Pulmonary artery endothelial cell (primary cell): ENCODE results near the gene UMODL1. TPM values are rescaled to one million over a fixed set of nuclear protein-coding genes. Genes with fewer than 3 reads are reported as not detected.

Experiments
- DNase-seq: peaks from one replicate; pipeline ENCODE4 v3.0.0-alpha.2; 2011; ENCODE audit warnings: low read depth, low spot score
- total RNA-seq: library from RNA; depleted of rRNA; stranded (reverse); fragments of >200 nt; gene quantifications from 2 replicates; pipeline ENCODE4 v1.2.3, GENCODE V29; 2014

UMODL1 gene
- total RNA-seq, 1 donor from 2014 or later = not detected

GRCh38 chr21:42079939-42080787 is 9.0 kb downstream of the UMODL1 start:
- no peak for DNase-seq

DNA sequence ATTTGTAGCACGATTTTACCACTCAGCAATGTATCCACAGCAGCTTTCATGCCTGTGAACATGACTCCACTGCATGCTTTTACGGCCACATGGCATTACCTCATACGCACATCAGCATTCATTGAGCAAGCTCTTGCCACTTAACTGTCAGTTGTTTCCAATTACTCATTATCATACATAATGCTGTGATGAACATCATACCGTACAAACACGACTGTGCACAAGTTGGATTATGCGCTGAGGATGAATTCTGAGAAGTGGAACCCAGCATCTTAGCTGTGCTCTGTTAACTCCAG is 9.6 kb downstream of the UMODL1 start:
- DNase-seq = no peak

- no peak for DNase-seq
These were observed 10.0 kb downstream of the UMODL1 start for GRCh38 chr21:42081138-42081537.

GRCh38 chr21:42081931-42082381 is 10.8 kb downstream of the UMODL1 start:
- DNase-seq = no peak

GRCh38 chr21:42082501-42083360 is 11.6 kb downstream of the UMODL1 start:
- no peak for DNase-seq

DNA sequence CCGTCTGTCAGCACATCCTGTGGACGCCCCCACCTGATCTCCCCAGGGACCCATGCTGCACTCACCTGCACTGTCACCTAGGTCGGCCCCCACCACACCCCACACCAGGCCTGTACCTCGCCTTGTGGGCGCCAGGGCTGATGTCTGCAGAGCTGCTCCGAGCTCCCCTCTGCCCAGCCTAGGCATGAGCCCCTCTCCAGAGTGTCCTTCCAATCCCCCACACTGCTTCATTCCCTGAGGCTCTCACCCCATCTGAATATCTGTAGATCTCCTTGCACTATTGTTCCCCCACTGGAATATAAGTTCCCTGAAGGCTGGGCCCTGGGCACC is 12.2 kb downstream of the UMODL1 start:
- DNase-seq = no peak

DNA sequence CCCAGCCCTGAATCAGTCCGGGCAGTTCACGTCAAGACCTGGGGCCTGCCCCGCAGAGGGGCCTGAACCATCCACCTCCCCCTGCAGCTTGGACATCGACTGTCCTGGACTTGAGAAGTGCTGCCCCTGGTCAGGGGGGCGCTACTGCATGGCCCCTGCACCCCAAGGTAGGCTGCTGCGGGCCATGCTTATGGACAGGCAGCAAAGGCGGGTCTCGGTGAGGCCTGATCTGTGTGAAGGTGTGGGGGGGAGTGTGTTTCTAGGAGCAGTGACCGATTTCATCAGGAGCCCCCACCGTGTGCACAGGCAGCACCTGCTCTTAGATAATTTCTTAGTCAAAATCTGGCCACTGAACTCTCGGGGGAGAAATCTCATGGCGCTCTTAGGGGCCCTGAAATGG is 13.0 kb downstream of the UMODL1 start:
- no peak for DNase-seq

GRCh38 chr21:42085246-42086077 is 14.3 kb downstream of the UMODL1 start:
- DNase-seq = no peak

GRCh38 chr21:42086969-42087368 is 15.9 kb downstream of the UMODL1 start:
- no peak for DNase-seq

DNA sequence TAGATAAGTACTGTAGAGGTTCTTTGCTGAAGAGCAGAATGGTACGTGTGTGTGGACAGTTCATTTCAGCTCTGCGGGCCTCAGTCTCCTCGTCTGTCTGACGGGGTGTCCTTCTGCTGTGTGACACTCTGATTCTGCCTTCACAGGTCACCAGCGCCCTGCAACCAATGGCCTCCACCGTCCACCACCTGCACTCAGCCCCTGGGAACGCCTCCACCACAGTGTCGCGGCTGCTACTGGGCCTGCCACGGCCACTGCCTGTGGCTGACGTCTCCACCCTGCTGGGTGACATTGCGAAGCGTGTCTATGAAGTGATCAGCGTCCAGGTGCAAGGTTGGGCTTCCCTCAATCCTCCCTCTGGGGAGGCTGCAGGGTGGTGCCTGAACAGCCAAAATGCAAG is 17.0 kb downstream of the UMODL1 start:
- no peak for DNase-seq

DNA sequence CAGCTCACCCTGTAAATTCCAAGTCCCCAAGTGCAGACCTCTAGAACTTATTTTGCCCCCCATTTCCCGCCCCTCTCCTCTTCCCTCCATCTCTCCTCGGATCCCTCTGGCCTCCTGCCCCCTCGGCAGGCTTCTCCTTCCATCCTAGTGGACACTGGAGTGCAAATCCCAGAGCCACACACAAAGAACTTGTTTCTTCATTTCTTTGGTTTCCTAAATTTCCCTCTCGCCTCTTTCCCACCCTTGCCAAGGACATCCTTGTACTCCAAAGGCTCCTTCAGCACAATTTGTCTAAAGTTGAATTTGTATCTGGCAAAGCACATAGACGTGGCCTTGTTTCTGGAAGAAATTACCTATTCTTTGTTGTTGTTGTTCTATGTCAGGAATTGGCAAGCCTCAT is 17.5 kb downstream of the UMODL1 start:
- DNase-seq = no peak

DNA sequence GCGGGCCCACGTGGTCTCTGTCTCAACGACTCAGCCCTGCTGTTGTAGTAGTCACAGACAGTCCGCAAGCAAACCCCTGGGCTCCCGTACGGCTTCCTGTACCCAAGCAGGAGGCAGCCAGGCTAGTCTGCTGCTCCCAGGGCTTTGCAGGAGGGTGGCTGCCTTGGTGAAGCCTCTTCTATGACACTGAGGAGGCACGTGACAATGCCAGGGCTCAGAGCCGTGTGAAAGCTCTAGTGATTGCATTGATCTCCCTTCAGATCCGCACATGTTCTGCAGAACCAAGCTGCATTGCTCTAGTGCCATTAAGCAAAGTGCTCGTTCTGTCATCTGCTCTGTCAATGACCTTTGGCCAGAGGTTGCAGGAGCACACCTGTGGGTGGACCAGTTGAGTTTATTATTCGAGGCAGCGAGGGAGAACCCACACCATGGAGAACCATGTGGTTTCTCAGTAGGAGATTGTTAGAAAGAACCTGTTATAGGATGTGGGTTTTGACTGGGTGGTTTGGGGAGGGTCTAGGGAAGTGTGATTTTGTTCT is 18.0 kb downstream of the UMODL1 start:
- no peak for DNase-seq

- DNase-seq = no peak
These were observed 18.7 kb downstream of the UMODL1 start for GRCh38 chr21:42089665-42090310.

DNA sequence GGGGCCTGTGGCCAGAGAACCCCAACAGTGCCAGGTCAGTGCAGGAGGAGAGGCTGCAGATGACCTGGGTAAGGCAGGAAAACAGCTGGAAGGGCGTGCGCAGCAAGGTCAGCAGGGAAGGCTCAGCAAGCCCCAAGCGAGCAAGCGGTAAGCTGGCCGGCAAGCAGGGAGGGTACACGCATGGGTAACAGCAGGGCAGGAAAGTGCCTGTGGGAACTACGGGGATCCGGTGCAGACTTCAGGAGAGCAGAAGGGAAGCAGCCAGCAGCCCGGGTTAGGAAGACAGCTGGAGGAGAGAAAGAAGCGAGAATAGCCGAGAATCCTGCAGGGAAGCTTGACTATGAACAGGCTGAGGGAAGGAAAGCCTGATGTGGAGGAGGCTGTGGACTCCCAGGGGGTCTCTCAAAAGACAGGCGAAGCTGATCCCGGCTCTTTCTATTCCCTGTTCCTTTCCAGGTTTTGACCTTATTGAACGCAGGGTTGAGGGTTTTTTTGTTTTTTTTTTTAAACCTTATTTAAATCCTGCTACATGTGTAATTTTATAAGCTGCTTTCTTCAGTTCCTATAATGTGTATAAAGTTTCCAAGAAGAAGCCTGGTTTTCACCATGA is 20.9 kb downstream of the UMODL1 start:
- DNase-seq = no peak

GRCh38 chr21:42092771-42093170 is 21.7 kb downstream of the UMODL1 start:
- DNase-seq = no peak

- no peak for DNase-seq
These were observed 22.1 kb downstream of the UMODL1 start for GRCh38 chr21:42093186-42093585.

DNA sequence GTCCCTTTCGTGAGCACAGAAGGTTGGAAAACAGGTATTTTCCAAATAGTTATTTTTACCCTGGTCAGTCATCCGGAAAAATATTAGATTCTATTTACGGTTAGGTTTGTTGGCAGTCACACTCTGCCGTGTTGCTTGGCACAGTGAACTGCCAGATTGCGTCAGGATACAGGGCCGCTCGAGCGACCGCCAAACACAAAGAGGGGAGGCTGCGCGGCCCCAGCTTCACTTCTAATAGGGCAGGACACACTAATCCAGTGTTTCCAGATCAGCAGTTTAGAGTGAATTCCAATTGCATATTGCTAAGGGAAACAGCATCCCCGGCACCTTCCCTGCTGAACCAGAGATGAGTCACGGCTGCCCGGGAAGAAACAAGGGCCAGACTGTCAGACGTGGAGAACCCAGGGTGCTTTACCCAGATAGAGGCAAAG is 22.9 kb downstream of the UMODL1 start:
- DNase-seq = no peak

GRCh38 chr21:42094811-42095210 is 23.7 kb downstream of the UMODL1 start:
- DNase-seq = no peak

- DNase-seq = no peak
These were observed 24.5 kb downstream of the UMODL1 start for GRCh38 chr21:42095581-42095980.

DNA sequence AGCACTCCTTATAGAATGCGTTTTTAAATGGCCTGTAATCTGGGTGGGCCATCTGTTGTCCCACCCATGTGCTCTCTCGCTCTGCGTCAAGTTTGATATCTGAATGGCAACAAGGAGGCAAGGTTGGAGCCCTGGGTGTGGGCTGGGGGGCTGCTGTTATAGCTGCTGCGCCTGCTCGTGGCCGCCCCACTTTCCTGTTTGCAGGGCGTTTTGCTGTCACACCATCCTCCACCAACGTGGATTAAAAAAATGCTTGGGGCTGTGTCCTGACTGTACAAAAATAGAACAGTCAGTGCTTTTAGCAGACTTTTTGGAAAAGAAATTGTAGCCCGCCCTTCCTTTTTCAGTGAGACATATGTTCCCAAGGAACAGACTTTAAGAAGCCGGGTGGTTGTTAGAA is 25.4 kb downstream of the UMODL1 start:
- no peak for DNase-seq

GRCh38 chr21:42097274-42097673 is 26.2 kb downstream of the UMODL1 start:
- DNase-seq = no peak
